ENCODE results near the gene TFEB. TPM values are rescaled to one million over a fixed set of nuclear protein-coding genes. Genes with fewer than 3 reads are reported as not detected.

Gene TFEB
- total RNA-seq, 1 donor: 5.1 TPM

GRCh38 chr6:41714556-41715273, 20.7 kb downstream of the TFEB start:
- H3K27ac ChIP-seq (ENCODE audit: low read depth, low read length): no peak overlapping the region
- H4K20me1 ChIP-seq (ENCODE audit: insufficient read depth, low read length): peaks cover 43% of the 10 kb centered on the region
- H3K4me2 ChIP-seq (ENCODE audit: insufficient read depth, low read length): no peak overlapping the region
- H3K9me3 ChIP-seq (ENCODE audit: low read depth, low read length): no peaks in the 10 kb centered on the region
- no peak for DNase-seq (ENCODE audit: insufficient read length, low spot score, missing footprints)
- no peak for TF ChIP-seq CTCF (IDR thresholded peaks at IDR 0.05; ENCODE audit: extremely low read depth, low read depth, low read length)
- no peaks in the 10 kb centered on the region for H3K36me3 ChIP-seq (ENCODE audit: insufficient read depth, low read length)
- H3K4me1 ChIP-seq (ENCODE audit: insufficient read depth, low read length): peaks cover 33% of the 10 kb centered on the region
- H3K27me3 ChIP-seq (ENCODE audit: insufficient read depth, low read length): no peaks in the 10 kb centered on the region
- no peak overlapping the region for H3K4me3 ChIP-seq (ENCODE audit: insufficient read depth, low read length)
- no peak overlapping the region for H2AFZ ChIP-seq (ENCODE audit: low read length)
- H3K79me2 ChIP-seq (ENCODE audit: insufficient read depth, low read length): peaks cover 25% of the 10 kb centered on the region

GRCh38 chr6:41713650-41714291, 21.6 kb downstream of the TFEB start:
- Histone ChIP-seq H3K4me1 (ENCODE audit: insufficient read depth, low read length) (peaks cover 33% of the 10 kb centered on the region), H3K4me3 (ENCODE audit: insufficient read depth, low read length) (no peak overlapping the region), H3K4me2 (ENCODE audit: insufficient read depth, low read length) (peak overlapping the region; percentile 35), H3K27me3 (ENCODE audit: insufficient read depth, low read length) (no peaks in the 10 kb centered on the region), H4K20me1 (ENCODE audit: insufficient read depth, low read length) (peaks cover 49% of the 10 kb centered on the region), H3K79me2 (ENCODE audit: insufficient read depth, low read length) (peaks cover 23% of the 10 kb centered on the region), H2AFZ (ENCODE audit: low read length) (no peak overlapping the region), H3K27ac (ENCODE audit: low read depth, low read length) (no peak overlapping the region), H3K36me3 (ENCODE audit: insufficient read depth, low read length) (no peaks in the 10 kb centered on the region), H3K9me3 (ENCODE audit: low read depth, low read length) (no peaks in the 10 kb centered on the region)
- no peak for TF ChIP-seq CTCF (IDR thresholded peaks at IDR 0.05; ENCODE audit: extremely low read depth, low read depth, low read length)
- DNase-seq (ENCODE audit: insufficient read length, low spot score, missing footprints): peak; percentile 89

GRCh38 chr6:41713159-41713649, 22.2 kb downstream of the TFEB start:
- H3K4me2 ChIP-seq (ENCODE audit: insufficient read depth, low read length): peak overlapping the region; percentile 35
- H3K4me1 ChIP-seq (ENCODE audit: insufficient read depth, low read length): peaks cover 33% of the 10 kb centered on the region
- H3K9me3 ChIP-seq (ENCODE audit: low read depth, low read length): no peaks in the 10 kb centered on the region
- H3K27me3 ChIP-seq (ENCODE audit: insufficient read depth, low read length): no peaks in the 10 kb centered on the region
- no peak for TF ChIP-seq CTCF (IDR thresholded peaks at IDR 0.05; ENCODE audit: extremely low read depth, low read depth, low read length)
- H3K4me3 ChIP-seq (ENCODE audit: insufficient read depth, low read length): no peak overlapping the region
- no peak overlapping the region for H2AFZ ChIP-seq (ENCODE audit: low read length)
- peaks cover 49% of the 10 kb centered on the region for H4K20me1 ChIP-seq (ENCODE audit: insufficient read depth, low read length)
- no peak overlapping the region for H3K27ac ChIP-seq (ENCODE audit: low read depth, low read length)
- H3K79me2 ChIP-seq (ENCODE audit: insufficient read depth, low read length): peaks cover 20% of the 10 kb centered on the region
- no peaks in the 10 kb centered on the region for H3K36me3 ChIP-seq (ENCODE audit: insufficient read depth, low read length)
- peak; percentile 95 for DNase-seq (ENCODE audit: insufficient read length, low spot score, missing footprints)

GRCh38 chr6:41712651-41713103, 22.7 kb downstream of the TFEB start:
- DNase-seq (ENCODE audit: insufficient read length, low spot score, missing footprints): peak; percentile 96
- H3K9me3 ChIP-seq (ENCODE audit: low read depth, low read length): no peaks in the 10 kb centered on the region
- H3K4me2 ChIP-seq (ENCODE audit: insufficient read depth, low read length): peak overlapping the region; percentile 36
- peaks cover 49% of the 10 kb centered on the region for H4K20me1 ChIP-seq (ENCODE audit: insufficient read depth, low read length)
- TF ChIP-seq CTCF (IDR thresholded peaks at IDR 0.05; ENCODE audit: extremely low read depth, low read depth, low read length): no peak
- no peaks in the 10 kb centered on the region for H3K27me3 ChIP-seq (ENCODE audit: insufficient read depth, low read length)
- no peaks in the 10 kb centered on the region for H3K36me3 ChIP-seq (ENCODE audit: insufficient read depth, low read length)
- peaks cover 33% of the 10 kb centered on the region for H3K4me1 ChIP-seq (ENCODE audit: insufficient read depth, low read length)
- H3K4me3 ChIP-seq (ENCODE audit: insufficient read depth, low read length): no peak overlapping the region
- peaks cover 20% of the 10 kb centered on the region for H3K79me2 ChIP-seq (ENCODE audit: insufficient read depth, low read length)
- H2AFZ ChIP-seq (ENCODE audit: low read length): no peak overlapping the region
- peak overlapping the region; percentile 28 for H3K27ac ChIP-seq (ENCODE audit: low read depth, low read length)

Measured in osteoblast (primary cell).